ENCODE data around the gene GIPC2. TPM values are rescaled to one million over a fixed set of nuclear protein-coding genes. Genes with fewer than 3 reads are reported as not detected.
"Not testable (repeated sequence)": the region's sequence is repeated elsewhere in the genome, so short reads cannot be mapped to it uniquely, and the experiment has no call there.

Gene GIPC2
- total RNA-seq, 1 experiment from 2014 or later, result 0.07 TPM

GRCh38 chr1:78036450-78036849 is 9.3 kb upstream of the GIPC2 start:
- no peak for DNase-seq (ENCODE audit: low spot score)

DNA sequence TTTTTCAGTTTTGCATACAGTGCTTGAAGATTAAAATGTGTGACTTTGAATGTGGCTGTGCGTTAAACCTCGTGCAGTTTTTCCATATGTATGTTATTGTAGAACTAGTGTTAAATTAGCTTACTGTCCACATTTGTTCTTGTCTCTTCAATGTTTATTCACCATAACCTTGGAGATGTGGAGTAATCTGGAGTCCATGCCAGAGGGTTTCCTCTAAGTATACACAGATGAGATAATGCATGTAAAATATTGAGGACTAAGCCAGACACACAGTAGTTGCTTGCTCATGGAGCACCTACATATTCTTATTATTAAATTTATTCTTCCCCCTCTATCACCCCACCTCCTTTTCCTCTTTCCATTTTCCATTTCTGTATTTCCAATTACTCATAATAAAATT is 7.7 kb upstream of the GIPC2 start:
- DNase-seq (ENCODE audit: low spot score), result no peak

DNA sequence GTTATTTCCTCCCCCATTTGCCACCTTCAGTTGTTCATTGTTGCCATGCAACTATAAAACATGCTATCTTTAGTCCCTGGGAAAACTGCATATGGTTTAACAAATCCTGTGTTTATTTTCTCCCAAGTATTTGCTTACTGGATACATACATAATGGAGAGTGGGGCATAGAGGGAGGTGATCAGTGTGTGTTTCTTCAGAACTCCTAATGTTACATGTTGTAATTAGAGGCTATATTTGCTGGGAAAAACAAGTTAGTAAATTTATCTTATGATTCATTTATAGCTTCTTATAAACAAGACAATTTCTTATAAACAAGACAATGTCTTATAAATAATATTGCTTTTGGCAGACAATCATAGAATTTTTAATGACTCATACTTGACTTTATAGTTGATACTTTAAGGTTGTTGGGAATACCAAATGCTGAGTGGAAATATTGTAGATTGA is 7.3 kb upstream of the GIPC2 start:
- DNase-seq (ENCODE audit: low spot score), result no peak

GRCh38 chr1:78040484-78041089 is 5.2 kb upstream of the GIPC2 start:
- DNase-seq (ENCODE audit: low spot score), result no peak

GRCh38 chr1:78043436-78043835 is 2.3 kb upstream of the GIPC2 start:
- no peak for DNase-seq (ENCODE audit: low spot score)

DNA sequence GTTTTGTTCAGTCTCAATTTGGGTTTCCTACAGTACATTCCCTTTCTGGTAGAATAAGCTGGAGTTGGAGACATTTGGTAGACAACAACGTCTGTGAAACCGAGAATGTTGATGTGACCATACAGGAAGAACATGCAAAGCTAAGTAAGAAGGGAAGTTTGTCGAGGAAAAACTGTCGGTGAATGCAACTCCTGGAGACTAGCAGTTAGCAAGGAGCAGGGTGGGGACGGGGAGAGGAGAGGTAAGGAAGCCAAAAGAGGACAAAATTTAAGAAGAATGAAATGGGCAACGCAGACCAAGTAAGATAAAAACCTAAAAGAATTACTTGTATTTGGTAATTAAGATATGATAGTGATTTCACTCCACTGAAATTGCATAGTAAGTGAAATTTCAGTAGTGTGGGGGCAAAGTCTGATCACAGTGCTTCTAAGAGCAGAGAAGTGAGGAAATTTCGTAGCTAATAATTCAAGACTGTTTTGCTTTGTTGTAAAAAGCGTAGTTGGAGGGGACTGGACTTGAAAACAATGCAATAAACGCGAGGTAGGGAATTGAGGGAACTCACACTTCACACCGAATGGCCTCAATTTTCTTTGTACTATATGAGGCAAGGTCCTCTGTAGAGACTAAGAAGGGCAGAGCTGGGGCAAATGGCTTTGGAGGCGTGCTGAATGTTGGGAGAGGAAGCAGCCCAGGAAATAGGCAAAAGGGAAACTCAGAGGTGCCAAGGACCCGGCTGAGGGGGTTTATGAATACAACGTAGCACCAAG is 787 bp upstream of the GIPC2 start:
- DNase-seq (ENCODE audit: low spot score), result no peak

DNA sequence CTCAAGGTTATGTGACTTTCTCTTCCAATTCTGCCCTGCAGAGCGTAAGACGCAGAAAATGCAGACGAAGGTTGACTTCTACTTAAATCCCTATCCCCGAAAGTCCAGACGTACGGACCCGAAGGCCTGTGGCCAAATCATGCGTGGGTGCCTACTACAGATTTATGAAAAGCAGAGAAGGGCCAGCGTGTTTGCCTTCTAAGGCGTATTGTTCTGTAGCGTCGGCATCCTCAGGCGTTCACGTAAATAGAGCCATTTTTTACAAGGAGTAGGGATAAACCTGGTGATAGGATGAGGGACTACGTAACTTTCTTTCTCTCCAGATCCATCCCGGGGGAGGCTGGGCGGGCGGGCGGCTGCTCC is 222 bp upstream of the GIPC2 start:
- DNase-seq (ENCODE audit: low spot score), result no peak

DNA sequence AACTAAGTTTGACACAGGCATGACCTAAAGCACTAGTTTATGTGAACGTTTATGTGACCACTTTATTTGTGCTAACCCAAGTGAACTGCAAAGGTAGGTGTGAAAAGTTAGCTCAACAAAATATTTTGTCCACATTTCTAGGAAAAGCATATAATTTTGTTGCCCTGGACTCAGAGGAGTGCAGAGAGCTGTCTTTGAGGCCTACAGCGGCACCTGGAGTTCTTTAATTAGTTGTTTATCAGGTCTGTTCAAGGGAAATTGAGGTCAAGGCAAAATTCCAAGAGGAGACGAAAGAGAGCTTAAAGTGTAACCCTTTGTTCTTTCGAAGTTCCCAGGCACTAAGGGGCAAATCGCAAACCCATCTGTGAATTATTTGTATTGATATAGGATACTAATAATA is 1.3 kb downstream of the GIPC2 start:
- no peak for DNase-seq (ENCODE audit: low spot score)

DNA sequence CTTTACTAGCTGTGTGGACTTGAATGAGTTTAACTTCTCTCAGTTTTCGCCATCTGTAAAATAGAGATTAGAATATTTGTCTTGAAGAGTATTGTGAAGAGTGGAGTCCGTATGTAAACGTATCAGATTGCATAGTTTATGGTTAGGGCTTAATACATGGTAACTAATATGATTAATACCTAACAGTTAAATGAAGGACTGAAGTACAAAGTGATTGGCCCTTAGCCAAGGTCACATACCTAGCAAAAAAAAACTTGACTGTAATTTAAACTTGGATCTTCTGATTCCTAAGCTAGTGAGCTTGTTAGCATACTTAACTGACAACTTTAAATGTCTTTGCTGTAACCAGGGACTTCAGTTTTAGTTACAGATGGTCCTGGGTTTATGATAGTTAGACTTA is 1.9 kb downstream of the GIPC2 start:
- DNase-seq (ENCODE audit: low spot score), result no peak

DNA sequence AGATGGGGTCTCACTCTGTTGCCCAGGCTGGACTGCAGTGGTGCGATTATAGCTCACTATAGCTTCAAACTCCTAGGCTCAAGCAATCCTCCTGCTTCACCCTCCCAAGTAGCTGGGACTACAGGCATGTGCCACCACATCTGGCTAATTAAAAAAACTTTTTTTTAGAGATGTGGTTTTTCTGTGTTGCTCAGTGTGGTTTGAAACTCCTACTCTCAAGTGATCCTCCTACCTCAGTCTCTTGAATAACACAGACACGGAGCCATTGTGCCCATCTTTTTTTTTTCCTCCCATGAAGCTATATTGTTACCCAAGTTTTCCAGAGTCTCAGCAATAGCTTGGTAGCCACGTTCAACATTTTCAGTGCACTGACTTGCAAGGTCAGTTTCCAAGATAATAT is 2.7 kb downstream of the GIPC2 start:
- DNase-seq (ENCODE audit: low spot score), result no peak

GRCh38 chr1:78049396-78049795 is 3.6 kb downstream of the GIPC2 start:
- no peak for DNase-seq (ENCODE audit: low spot score)

GRCh38 chr1:78051005-78051404 is 5.2 kb downstream of the GIPC2 start:
- no peak for DNase-seq (ENCODE audit: low spot score)

- no peak for DNase-seq (ENCODE audit: low spot score)
These were observed 7.1 kb downstream of the GIPC2 start for GRCh38 chr1:78052685-78053405.

DNA sequence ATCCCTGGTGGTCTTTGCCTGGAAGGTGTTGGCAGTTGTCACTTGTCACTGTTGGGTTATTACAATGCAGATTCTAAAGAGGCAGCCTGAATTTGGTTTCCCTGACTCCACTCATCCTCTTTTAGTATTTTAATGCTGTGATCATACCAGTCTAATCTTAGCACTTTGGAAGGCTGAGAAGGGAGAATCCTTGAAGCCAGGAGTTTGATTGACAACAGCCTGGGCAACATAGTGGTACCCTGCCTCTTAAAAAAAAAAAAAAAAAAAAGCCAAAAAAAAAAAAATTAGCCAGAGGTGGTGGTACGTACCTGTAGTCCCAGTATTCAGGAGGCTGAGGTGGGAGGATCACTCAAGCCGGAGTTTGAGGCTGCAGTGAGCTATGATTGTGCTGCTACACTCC is 7.7 kb downstream of the GIPC2 start:
- no peak for DNase-seq (ENCODE audit: low spot score)

DNA sequence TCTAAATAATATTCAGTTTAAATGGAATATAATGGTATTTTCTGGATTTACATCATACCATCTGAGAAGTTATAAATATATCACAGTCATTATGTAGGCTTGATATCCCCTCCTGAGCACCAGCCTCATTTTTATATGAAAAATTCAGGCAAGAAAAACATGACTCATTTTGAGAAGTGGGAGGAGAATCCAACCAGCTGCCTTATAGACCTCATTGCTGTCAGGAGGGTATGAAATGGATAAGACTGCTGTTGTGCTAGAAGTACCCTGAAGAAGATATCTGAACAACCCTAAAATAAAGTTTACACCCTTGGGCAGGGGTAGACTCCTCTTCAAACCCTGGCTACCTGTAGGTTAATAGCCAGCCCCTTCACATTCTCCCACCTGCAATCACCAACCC is 8.8 kb downstream of the GIPC2 start:
- DNase-seq (ENCODE audit: low spot score), result no peak

DNA sequence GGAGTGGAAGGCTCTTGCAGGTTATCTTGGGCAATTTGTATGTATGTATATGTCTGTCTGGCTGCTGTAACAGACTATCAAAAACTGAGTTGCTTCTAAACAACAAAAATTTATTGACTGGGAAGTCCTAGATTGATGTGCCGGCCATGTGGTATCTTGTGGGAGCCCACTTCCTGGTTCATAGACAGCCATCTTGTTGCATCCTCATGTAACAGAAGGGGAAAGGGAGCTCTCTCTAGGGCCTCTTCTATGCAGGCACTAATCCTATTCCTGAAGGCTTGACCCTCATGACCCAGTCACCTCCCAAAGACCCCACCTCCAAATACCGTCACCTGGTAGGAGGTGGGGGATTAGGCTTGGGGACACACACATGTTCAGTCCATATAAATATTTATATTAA is 9.2 kb downstream of the GIPC2 start:
- no peak for DNase-seq (ENCODE audit: low spot score)

- DNase-seq (ENCODE audit: low spot score), result no peak
These were observed 9.9 kb downstream of the GIPC2 start for GRCh38 chr1:78055565-78056132.

GRCh38 chr1:78058670-78059069 is 12.9 kb downstream of the GIPC2 start:
- no peak for DNase-seq (ENCODE audit: low spot score)

- no peak for DNase-seq (ENCODE audit: low spot score)
These were observed 15.2 kb downstream of the GIPC2 start for GRCh38 chr1:78060857-78061563.

DNA sequence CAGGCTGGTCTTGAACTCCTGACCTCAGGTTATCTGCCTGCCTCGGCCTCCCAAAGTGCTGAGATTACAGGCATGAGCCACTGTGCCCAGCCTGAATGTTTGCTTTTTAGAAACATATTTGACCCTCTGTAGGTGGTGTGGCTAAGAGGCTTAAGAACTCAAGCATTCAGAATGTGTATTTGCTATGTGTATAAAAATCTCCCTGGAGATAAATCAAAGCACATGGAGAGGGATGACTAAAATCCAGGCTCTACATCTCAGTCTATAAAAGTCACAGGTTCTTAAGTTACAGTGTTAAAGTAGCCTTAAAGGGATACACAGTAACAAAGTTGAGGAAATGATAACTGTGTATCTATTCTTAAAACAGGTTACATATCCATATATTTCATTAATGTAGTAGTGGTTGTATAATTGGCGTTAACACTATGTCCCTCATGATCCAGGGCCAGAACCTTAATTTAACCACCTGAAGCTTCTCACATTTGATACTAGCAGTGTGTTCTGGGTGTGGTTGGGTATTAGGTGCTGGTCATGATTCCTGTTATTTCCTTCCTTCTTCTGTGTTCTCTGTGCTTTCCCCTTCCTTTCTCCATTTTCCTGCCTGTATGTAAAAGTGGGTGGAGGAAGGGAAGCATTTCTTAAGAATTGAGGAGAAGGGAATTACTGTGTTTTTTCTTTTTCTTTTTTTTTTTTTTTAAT is 16.2 kb downstream of the GIPC2 start:
- peak; percentile 13 for DNase-seq (ENCODE audit: low spot score)

DNA sequence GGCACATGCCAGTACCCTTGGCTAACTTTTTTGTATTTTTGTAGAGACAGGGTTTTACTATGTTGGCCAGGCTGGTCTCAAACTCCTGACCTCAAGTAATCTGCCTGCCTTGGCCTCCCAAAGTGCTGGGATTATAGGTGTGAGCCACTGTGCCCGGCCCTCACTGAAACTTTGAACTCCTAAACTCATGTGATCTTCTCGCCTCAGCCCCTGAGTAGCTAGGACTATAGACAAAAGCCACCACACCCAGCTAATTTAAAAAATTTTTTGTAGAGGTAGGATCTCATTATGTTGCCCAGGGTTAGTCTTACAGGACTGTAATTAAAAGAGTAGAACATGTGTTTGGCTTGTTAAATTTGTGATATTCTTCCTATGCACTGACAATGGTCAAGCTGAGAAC is 19.1 kb downstream of the GIPC2 start:
- not testable (repeated sequence) for DNase-seq (ENCODE audit: low spot score)

All from A172 (cell line).